Tibial nerve (tissue), 3 donors: ENCODE measurements around the gene HYAL2.

Source experiments
- CTCF ChIP-seq, 5 experiments: fragments of 200-600 bp in 3 of 5; fragments of 450-650 bp in 2 of 5; sonication (generic) in 3 of 5; IDR thresholded peaks; one replicate each; pipeline ENCODE4 v1.5.1; 2016 to 2019; ENCODE audit warnings: antibody characterized with exemption in 5 of 5, mild to moderate bottlenecking in 3 of 5, moderate library complexity in 2 of 5
- POLR2A ChIP-seq, 2 donors: fragments of 450-650 bp; IDR thresholded peaks; one replicate each; pipeline ENCODE4 v1.6.1; 2017; ENCODE audit warnings: antibody characterized with exemption in 2 of 2, mild to moderate bottlenecking in 2 of 2, moderate library complexity in 2 of 2

GRCh38 chr3:50331364-50331907 is 8.9 kb upstream of the HYAL2 start:
- TF ChIP-seq POLR2A (IDR thresholded peaks at IDR 0.05): no peak
- TF ChIP-seq CTCF (IDR thresholded peaks at IDR 0.05): no peak
